Measurements from ENCODE around the gene TACC3. TPM values are rescaled to one million over a fixed set of nuclear protein-coding genes. Genes with fewer than 3 reads are reported as not detected.

The TACC3 gene
- polyA plus RNA-seq, 1 experiment: 24.0 TPM

GRCh38 chr4:1753294-1753696 is 32.0 kb downstream of the TACC3 start:
- ChIA-PET CTCF (interaction anchor here (1.2 to 2.9 kb wide), 3 partner anchors 57 to 201 kb away, joined by 3 to 9 read pairs (median 5); no protein-coding TSS in a partner anchor), POLR2A (no interaction called here)
- no peak for DNase-seq (ENCODE audit: low read depth)
- Histone ChIP-seq H3K36me3 (ENCODE audit: control insufficient read depth, insufficient read depth, low read length) (no peaks in the 10 kb centered on the region), H3K4me3 (ENCODE audit: low read depth, low read length) (no peak overlapping the region), H3K27me3 (ENCODE audit: control insufficient read depth, insufficient read depth, low read length) (no peaks in the 10 kb centered on the region)
- TF ChIP-seq, protein P1, sequence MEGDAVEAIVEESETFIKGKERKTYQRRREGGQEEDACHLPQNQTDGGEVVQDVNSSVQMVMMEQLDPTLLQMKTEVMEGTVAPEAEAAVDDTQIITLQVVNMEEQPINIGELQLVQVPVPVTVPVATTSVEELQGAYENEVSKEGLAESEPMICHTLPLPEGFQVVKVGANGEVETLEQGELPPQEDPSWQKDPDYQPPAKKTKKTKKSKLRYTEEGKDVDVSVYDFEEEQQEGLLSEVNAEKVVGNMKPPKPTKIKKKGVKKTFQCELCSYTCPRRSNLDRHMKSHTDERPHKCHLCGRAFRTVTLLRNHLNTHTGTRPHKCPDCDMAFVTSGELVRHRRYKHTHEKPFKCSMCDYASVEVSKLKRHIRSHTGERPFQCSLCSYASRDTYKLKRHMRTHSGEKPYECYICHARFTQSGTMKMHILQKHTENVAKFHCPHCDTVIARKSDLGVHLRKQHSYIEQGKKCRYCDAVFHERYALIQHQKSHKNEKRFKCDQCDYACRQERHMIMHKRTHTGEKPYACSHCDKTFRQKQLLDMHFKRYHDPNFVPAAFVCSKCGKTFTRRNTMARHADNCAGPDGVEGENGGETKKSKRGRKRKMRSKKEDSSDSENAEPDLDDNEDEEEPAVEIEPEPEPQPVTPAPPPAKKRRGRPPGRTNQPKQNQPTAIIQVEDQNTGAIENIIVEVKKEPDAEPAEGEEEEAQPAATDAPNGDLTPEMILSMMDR (IDR thresholded peaks at IDR 0.05; ENCODE audit: insufficient read depth, low read depth, low read length): no peak

GRCh38 chr4:1753697-1754311 is 32.5 kb downstream of the TACC3 start:
- Histone ChIP-seq H3K4me3 (ENCODE audit: low read depth, low read length) (no peak overlapping the region), H3K27me3 (ENCODE audit: control insufficient read depth, insufficient read depth, low read length) (no peaks in the 10 kb centered on the region), H3K36me3 (ENCODE audit: control insufficient read depth, insufficient read depth, low read length) (no peaks in the 10 kb centered on the region)
- TF ChIP-seq, protein P1 (IDR thresholded peaks at IDR 0.05; ENCODE audit: insufficient read depth, low read depth, low read length): no peak
- ChIA-PET CTCF (interaction anchor here (0.8 to 1.2 kb wide), 3 partner anchors 8 to 200 kb away, joined by 3 to 4 read pairs (median 3); no protein-coding TSS in a partner anchor), POLR2A (no interaction called here)
- DNase-seq (ENCODE audit: low read depth): no peak

DNA sequence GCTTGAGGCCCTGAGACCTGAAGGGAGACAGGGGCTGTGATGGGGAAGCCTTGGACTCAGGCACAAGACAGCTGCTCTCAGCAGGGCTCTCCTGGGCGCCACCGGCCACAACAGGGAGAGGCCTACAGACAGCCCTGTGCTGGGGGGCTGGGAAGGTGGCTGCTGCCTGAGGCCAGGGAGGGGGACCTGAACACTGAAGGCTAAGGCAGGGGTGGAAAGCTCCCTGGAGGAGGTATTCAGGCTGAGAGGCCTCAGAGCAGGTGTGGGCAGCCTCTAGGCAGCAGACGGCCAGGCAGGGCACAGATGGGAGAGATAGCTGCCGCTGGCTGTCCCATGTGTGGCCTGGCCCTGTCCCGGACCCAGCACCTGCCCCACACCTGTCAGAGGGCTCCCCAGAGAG is 33.0 kb downstream of the TACC3 start:
- DNase-seq (ENCODE audit: low read depth): no peak
- no peaks in the 10 kb centered on the region for H3K36me3 ChIP-seq (ENCODE audit: control insufficient read depth, insufficient read depth, low read length)
- no peak overlapping the region for H3K4me3 ChIP-seq (ENCODE audit: low read depth, low read length)
- no peaks in the 10 kb centered on the region for H3K27me3 ChIP-seq (ENCODE audit: control insufficient read depth, insufficient read depth, low read length)
- CTCF ChIA-PET: interaction anchor here (0.8 to 1.2 kb wide), 3 partner anchors 9 to 200 kb away, joined by 3 to 4 read pairs (median 3); no protein-coding TSS in a partner anchor
- TF ChIP-seq, protein P1 (IDR thresholded peaks at IDR 0.05; ENCODE audit: insufficient read depth, low read depth, low read length): no peak
- POLR2A ChIA-PET: no interaction called here

DNA sequence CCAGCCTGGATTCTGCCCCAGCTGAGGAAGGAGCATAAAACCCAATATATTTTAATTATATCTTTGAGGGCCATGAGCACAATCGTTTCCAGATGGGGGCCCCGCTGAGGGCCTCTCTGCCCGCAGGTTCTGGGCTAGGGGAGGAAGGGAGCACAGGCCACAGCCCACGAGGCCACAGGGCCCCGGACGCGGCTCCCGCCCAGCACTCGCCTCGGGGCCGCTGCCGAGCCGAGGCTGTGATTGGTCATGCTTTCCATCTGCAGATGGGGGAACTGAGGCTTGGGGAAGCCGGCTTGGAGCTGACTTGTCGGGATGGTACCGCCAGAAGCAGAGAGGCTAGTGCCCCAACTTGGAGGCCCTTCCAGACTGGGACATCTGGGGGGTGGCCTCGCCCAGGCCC is 34.0 kb downstream of the TACC3 start:
- Histone ChIP-seq H3K36me3 (ENCODE audit: control insufficient read depth, insufficient read depth, low read length) (no peaks in the 10 kb centered on the region), H3K4me3 (ENCODE audit: low read depth, low read length) (no peak overlapping the region), H3K27me3 (ENCODE audit: control insufficient read depth, insufficient read depth, low read length) (no peaks in the 10 kb centered on the region)
- ChIA-PET POLR2A (no interaction called here), CTCF (interaction anchor here (0.6 to 1.2 kb wide), 4 partner anchors 10 to 242 kb away, joined by 3 read pairs; no protein-coding TSS in a partner anchor)
- TF ChIP-seq, protein P1 (IDR thresholded peaks at IDR 0.05; ENCODE audit: insufficient read depth, low read depth, low read length): no peak
- DNase-seq (ENCODE audit: low read depth): no peak

GRCh38 chr4:1756079-1756478 is 34.8 kb downstream of the TACC3 start:
- no peaks in the 10 kb centered on the region for H3K27me3 ChIP-seq (ENCODE audit: control insufficient read depth, insufficient read depth, low read length)
- no peak overlapping the region for H3K4me3 ChIP-seq (ENCODE audit: low read depth, low read length)
- POLR2A ChIA-PET: no interaction called here
- H3K36me3 ChIP-seq (ENCODE audit: control insufficient read depth, insufficient read depth, low read length): no peaks in the 10 kb centered on the region
- CTCF ChIA-PET: interaction anchor here (1.1 to 1.2 kb wide), 3 partner anchors 11 to 53 kb away, joined by 3 read pairs; no protein-coding TSS in a partner anchor
- DNase-seq (ENCODE audit: low read depth): no peak
- TF ChIP-seq, protein P1 (IDR thresholded peaks at IDR 0.05; ENCODE audit: insufficient read depth, low read depth, low read length): no peak
